ENCODE data around the gene PTPRD.

PTPRD gene

DNA sequence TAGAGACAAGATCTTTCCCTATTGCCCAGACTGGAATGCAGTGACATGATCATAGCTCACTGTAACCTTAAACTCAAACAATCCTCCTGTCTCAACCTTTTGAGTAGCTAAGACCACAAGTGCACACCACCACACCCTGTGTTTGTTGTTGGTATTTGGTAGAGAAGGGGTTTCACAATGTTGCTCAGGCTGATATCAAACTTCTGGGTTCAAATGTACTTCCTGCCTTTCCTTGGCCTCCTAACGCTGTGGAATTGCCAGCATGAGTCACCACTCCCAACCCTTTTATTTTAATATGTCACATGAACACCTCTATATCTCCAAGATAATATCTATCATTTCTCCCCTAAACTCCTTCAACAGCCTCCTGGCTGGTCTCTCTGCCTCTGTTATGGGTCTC is 719.0 kb downstream of the PTPRD start:
- DNase-seq (ENCODE audit: low read depth in 2 of 2) = no peak

- no peak for DNase-seq (ENCODE audit: low read depth in 2 of 2)
Measured at GRCh38 chr9:9892217-9892616, 720.6 kb downstream of the PTPRD start.

DNA sequence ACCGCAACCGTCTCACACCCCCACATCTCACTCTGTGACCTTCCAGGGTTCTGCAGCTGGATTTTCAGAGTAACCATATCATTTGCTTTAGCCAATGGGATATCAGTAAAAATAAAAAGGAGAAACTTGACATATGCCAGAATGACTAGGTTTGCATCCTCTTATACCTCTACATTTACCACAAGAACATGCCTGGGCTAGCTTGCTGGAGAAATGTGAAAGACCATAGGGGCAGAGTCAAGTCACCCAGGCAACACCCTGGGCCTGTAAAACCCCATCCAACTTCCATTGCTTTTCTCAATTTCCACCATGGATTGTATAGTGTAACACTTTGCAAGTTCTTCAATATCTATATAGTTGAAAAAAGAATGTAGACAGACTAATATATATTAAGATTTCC is 731.1 kb downstream of the PTPRD start:
- no peak for DNase-seq (ENCODE audit: low read depth in 2 of 2)

DNA sequence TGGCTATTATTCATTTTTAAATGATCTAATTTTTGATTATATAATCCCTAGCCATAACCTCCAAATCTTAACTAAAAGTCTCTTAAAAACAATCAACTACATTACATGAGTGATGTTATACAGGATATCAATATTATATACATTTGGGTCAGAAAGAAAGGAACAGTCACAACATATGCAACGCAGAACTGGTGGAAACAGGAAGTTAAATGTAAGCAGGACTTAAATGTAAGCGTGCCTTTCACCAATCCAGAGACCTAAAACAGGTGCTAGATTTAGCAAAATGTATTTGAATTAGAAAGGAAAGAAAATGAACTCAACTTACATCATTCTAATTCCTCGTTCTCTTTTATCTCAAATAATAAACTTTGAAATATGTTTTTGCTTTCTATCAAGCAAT is 738.5 kb downstream of the PTPRD start:
- DNase-seq (ENCODE audit: low read depth in 2 of 2) = no peak

DNA sequence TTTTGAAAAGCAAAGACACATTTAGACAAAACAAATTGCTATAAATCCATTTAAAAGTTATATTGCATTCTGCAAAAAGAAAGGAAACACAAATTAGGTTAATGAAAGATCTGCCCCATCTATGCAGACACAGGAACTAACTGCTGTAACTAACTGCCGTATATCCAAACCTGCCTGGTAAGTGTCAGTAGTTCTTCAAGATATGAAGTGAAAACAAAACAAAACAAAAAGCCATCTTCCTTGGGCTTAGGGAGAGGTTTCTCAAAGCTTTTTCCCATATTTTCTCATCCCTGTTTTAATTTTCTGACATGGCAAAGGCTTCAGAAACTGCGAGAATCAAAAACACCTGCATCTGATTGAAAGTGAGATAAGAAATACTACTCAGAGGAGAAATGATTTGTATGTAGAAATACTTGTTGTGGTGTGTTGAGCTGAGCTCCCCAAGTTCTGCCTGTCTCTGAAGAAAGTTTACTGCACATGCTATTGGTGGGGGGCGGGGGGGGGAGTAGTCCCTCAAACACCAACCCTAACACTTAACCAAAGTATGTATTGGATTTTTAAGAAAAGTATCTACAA is 750.5 kb downstream of the PTPRD start:
- DNase-seq (ENCODE audit: low read depth in 2 of 2) = no peak

GRCh38 chr9:9855177-9856078 is 757.4 kb downstream of the PTPRD start:
- no peak for DNase-seq (ENCODE audit: low read depth in 2 of 2)

DNA sequence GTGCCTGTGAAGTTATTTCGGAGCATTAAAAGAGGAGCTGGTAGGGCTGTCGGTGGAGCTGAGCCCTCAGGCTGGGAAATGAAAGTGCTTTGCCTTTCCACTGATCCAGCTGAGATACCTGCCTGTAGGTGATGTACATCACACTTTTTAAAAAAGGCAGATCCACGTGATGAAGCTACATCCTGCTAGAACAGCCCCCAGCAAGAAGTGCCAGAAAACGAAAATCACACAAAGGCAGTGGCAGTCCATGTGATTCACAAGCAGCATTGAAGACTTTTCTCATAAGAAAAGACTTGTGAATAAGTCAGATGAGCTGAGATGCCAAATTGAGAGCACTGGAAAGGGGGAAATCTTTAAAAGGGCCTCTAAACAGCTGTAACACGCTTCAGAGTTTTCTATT is 765.1 kb downstream of the PTPRD start:
- no peak for DNase-seq (ENCODE audit: low read depth in 2 of 2)

DNA sequence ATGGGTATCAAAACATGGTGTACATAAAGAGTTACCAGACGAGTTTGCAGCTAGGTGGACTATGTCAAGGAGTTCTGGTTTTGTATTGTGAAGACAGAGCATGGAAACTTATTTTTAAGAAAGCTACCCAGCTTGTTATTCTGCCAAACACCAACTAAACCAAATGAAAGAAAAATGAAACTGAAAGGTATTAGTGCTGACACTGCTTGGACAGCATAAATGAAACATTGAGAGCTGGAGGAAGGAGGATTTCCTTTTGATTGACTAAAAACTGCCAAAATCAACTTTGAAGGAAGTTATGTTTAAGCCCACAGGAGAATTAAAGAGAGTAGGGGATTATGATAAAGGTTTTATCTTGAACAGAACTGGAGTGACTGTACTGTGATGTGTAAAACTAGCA is 766.2 kb downstream of the PTPRD start:
- DNase-seq (ENCODE audit: low read depth in 2 of 2) = no peak

GRCh38 chr9:9820436-9820835 is 792.4 kb downstream of the PTPRD start:
- no peak for DNase-seq (ENCODE audit: low read depth in 2 of 2)

DNA sequence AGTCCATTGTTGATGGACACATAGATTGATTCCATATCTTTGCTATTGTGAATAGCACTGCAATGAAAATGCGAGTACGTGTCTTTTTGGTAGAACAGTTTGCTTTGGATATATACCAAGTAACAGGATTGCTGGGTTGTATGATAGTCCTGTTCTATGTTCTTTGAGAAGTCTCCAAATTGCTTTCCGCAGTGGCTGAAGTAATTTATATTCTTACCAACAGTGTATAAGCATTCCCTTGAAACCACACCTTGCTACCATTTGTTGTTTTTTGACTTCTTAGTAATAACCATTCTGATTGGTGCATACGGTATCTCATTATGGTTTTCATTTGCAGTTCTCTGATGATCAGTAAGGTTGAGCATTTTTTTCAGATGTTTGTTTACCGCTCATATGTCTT is 792.9 kb downstream of the PTPRD start:
- DNase-seq (ENCODE audit: low read depth in 2 of 2) = no peak

- DNase-seq (ENCODE audit: low read depth in 2 of 2) = no peak
Measured at GRCh38 chr9:9817176-9817575, 795.6 kb downstream of the PTPRD start.

DNA sequence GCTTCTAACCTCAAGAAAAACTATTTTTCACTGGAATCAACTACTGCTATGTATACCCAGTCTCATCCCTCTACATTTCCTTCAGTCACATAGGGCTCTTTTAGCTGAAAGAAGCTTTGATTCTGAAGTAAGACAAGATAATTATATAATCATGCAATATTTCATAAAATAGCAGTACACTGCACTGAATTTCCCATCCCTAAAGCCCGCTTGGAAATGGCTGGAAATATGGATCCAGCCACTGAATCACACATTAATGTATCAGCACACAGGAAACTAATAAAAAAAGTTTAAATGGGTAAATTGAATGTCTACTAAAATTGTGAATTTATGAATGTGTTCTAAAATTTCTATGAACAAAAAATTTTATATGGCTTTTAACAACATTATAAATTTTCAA is 808.7 kb downstream of the PTPRD start:
- DNase-seq (ENCODE audit: low read depth in 2 of 2) = no peak

GRCh38 chr9:9799287-9799686 is 813.5 kb downstream of the PTPRD start:
- DNase-seq (ENCODE audit: low read depth in 2 of 2) = no peak

GRCh38 chr9:9792144-9792857 is 820.5 kb downstream of the PTPRD start:
- DNase-seq (ENCODE audit: low read depth in 2 of 2) = no peak

GRCh38 chr9:9791611-9792010 is 821.2 kb downstream of the PTPRD start:
- no peak for DNase-seq (ENCODE audit: low read depth in 2 of 2)

DNA sequence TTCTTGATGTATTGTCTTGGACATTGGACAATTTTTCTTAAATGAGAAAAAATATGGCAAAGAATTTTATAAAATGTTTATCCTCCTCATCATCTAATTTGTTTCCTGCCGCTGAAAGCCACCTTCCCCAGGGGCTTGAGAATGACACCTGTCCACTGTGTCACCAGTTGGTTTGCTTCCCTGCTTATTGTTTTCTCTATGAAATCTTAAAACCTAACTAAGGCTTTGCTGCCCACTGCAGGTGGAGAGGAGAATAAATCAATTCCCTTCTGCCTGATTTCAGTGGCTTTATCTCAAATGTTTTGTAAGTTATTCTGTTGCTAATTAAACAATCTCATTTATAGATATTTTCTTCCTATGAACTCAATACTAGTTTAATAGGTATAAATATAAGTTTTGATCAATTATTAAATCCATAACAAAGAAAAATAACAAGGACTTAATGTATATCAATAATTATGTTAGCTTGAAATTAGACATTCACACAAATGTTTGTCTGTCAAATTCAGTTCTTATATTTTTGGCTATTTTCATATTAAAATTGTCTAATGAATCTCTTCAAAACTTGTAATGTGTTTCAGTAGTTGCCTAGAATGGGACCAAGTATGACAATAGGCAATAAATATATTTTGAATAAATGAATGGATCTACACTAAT is 822.5 kb downstream of the PTPRD start:
- DNase-seq (ENCODE audit: low read depth in 2 of 2) = no peak

DNA sequence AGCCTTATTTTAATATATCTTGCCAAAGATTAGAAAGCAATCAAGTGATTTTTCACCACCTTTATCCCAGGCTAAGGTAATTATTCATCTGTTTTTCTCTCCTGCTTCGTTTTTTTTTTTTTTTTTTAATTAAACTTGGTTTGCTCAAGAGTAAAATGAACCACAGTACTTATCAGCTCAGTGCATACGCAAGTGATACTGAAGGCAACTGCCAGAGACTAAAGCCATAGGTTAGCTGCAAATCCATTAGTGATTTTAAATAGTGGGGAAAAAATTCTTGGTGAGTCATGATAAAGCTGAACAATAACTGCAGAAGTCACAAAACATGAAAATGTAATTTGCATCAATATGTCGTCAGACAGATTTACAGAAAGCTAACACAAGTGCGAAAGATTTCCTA is 829.1 kb downstream of the PTPRD start:
- DNase-seq (ENCODE audit: low read depth in 2 of 2) = no peak

- DNase-seq (ENCODE audit: low read depth in 2 of 2) = no peak
Measured at GRCh38 chr9:9783211-9783610, 829.6 kb downstream of the PTPRD start.

DNA sequence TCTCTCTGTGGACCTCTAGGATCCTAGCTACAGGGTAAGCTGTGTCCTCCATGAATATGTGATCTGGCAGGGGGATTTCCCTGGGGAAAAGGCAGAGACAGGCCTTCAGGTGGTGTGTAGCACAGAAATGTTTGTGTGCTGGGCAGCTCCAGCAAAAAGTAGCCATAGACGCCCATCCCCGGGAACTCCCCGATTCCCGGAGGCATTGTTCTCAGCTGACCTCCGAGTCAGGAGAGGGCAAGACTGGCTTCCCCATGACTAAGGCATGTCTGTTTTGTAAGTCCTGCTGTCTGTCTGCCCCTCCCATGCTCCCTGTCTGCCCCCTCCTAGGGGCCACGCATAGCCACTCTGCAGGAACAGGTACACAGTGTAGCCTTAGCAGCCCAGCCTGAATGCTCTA is 834.5 kb downstream of the PTPRD start:
- no peak for DNase-seq (ENCODE audit: low read depth in 2 of 2)

- DNase-seq (ENCODE audit: low read depth in 2 of 2) = no peak
Measured at GRCh38 chr9:9774471-9774870, 838.3 kb downstream of the PTPRD start.

- no peak for DNase-seq (ENCODE audit: low read depth in 2 of 2)
Measured at GRCh38 chr9:9771314-9771713, 841.5 kb downstream of the PTPRD start.

- no peak for DNase-seq (ENCODE audit: low read depth in 2 of 2)
Measured at GRCh38 chr9:9764821-9765220, 848.0 kb downstream of the PTPRD start.
